GM12874 (cell line): Measurements from ENCODE around the gene GMCL2.

Source experiments
- TF ChIP-seq, protein P1 (sequence below): IDR thresholded peaks from 2 replicates; pipeline ENCODE4 v1.5.1; 2011; ENCODE audit warnings: low read depth, mild to moderate bottlenecking, control low read depth, low read length, moderate library complexity; ENCODE audit not compliant: insufficient read depth

GMCL2 gene

DNA sequence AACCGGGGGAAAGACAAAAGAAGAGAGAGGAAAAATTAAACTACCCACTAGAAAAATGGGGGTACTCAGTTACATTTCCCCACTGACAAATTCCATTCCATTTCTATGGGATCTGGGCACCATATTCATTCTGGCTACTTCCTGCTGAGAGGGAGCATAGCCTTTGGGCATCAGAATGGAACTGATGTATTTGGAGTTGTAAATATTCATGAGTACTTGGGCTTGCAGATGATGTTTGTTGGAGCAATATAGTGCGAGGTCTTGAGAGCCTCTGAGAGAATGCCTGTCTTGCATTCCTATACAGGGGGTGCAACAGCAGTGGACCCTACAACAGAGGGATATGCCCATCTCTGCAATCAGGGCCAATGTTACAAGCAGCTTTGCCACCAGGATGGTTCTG, 16.7 kb downstream of the GMCL2 start:
- TF ChIP-seq, protein P1, sequence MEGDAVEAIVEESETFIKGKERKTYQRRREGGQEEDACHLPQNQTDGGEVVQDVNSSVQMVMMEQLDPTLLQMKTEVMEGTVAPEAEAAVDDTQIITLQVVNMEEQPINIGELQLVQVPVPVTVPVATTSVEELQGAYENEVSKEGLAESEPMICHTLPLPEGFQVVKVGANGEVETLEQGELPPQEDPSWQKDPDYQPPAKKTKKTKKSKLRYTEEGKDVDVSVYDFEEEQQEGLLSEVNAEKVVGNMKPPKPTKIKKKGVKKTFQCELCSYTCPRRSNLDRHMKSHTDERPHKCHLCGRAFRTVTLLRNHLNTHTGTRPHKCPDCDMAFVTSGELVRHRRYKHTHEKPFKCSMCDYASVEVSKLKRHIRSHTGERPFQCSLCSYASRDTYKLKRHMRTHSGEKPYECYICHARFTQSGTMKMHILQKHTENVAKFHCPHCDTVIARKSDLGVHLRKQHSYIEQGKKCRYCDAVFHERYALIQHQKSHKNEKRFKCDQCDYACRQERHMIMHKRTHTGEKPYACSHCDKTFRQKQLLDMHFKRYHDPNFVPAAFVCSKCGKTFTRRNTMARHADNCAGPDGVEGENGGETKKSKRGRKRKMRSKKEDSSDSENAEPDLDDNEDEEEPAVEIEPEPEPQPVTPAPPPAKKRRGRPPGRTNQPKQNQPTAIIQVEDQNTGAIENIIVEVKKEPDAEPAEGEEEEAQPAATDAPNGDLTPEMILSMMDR, result no peak

DNA sequence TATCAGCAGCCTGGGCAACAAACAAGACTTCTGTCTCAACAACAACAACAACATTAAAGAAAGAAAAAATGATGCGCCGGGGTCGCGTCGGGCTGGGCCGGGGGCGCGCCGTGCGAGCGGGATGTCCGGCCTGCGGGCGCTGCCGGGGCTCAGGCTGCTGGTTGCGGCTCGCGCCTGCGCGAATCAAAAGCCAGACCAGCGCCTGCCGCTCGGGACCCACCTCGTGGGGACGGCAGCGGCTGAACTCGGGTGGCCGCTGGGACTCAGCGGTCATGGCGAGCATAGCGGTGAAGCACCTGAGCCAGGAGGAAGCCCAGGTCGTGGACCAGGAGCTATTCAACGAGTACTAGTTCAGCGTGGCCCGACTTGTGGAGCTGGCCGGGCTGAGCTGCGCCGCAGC, 21.6 kb downstream of the GMCL2 start:
- TF ChIP-seq, protein P1, result no peak

DNA sequence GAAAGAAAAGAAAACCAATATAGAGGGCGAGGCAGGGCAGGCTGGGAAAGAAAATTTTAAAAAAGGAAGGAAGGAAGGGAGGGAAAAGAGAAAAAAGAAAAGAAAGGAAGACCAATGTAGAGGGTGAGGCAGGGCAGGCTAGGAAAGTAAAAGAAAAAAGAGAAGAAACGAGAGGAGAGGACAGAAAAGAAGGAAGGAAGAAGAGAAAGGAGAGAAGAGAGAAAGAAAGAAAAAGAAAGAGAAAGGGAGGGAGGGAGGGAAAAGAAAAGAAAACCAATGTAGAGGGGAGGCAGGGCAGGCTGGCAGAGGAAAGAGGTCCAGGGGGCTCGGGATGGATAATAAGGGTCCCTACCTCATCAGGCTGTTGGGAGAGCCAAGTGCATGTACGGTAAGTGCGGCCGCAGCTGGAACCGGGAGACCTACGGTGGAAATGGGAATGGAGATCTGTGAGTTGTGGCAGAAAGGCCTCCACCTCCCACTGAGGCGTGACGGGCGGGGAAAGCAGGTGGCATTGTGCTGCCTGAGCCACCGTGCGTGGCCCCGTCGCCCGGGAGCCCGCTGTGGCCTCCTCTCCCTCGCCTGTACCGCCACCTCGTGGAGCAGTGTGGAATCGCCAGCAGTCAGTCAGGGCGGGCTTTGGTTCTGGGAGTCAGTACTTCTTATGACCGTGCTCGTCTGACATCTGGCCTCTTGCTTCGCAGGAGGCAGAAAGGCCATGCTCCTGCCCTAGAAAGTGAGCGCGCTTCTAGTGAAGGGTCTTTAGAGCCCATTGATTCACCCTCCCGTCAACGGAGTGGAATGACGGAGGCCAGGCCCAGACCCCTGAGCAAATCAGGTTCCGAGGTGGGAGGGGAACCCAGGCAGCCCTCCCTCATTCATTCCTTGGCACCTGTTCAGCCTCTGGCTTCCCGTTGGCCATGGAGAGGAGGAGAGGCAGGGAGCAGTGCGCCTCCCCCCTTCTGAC, 23.1 kb downstream of the GMCL2 start:
- TF ChIP-seq, protein P1, result peak; percentile 98

DNA sequence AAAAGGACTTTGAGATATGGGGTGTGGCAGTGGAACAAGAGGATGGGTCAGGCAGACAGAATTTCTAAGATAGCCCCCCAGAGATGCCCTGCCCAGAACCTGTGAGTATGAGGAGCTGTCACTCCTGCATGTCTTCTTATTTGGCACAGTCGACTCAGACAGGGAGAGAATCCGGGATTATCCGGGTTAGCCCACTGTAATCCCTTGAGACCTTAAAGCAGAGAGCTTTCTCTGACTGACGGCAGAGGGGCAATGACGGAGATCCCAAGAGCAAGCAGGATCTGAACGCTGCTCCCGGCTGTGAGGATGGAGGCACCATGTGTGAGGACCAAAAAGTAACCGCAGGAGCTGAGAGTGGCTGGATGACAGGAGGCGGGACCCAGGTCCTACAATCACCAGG, 24.7 kb downstream of the GMCL2 start:
- TF ChIP-seq, protein P1, result no peak

DNA sequence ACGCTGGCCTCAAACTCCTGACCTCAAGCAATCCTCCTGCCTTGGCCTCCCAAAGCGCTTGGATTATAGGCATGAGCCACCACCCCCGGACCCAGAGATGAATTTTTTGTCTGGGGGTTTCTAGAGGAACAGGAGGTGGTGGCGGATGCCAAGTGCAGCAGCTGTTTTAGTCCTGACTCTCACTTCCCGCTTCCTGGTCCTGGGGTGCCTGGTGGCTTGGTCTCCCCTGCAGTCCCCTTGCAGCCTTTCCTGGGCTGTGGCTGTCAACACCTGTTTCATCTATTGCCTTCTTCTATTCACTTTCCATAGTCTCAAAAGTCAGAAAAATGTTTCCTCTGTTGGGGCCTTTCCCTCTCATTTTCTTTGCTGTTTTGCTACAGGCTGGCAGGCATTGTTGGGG, 27.0 kb downstream of the GMCL2 start:
- TF ChIP-seq, protein P1, result no peak

DNA sequence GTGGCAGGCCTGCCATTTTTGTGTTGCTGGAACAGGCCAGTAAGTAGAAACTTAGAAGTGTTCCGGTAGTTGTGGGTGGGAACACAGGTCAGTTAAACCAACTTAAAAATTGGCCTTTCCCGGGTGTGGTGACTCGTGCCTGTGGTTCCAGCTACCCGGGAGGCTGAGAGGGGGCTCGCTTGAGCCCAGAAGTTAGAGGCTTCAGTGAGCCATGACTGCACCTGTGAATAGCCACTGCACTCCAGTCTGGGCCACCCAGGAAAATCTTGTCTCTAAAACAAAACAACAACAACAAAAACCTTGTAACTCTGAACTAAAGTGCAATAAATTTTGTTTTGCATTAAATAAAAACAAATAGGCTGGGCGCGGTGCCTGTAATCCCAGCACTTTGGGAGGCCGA, 32.1 kb downstream of the GMCL2 start:
- TF ChIP-seq, protein P1, result no peak

DNA sequence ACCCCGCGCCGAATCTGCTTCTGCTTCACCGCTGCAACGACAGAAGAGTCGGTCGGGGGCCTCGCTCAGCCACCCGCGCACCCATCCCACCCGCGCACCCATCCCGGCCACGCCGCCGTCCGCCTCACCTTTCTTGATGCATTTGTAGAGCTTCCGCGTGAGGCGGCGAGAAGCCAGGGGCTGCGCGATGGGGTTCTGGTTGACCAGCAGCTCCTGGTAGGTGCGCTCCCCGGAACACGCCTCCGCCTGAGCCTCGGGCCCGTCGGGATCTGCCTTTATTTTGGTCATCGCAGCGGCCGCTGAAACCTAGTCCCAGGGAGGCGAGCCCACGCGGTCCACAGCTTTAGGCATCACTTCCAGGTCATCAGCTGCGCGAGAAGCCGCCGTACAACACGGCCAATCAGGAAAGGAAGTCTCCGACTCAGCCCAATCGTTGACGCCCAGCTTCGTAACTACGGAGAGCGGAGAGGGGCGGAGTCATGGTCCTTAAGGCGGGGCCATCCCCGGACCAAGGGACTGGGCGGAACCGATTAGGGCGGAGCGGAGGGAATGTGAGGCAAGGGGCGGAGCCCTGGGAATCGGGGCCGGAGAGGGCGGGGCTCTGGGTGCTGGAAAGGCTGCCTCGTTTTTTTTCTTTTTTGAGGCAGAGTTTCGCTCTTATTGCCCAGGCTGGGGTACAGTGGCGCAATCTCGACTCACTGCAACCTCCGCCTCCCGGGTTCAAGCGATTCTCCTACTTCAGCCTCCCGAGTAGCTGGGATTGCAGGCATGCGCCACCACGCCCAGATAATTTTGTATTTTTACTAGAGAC, 33.4 kb downstream of the GMCL2 start, which contains the start of gene NHP2:
NHP2 (minus strand) TSS at position 356 of the 811 bp plus-strand sequence; CDS start at position 288, 68 bp downstream.
- TF ChIP-seq, protein P1, result no peak
